GM19099 (cell line): ENCODE measurements around the gene CDC42SE1.

ENCODE experiments used
- POLR2A ChIP-seq: IDR thresholded peaks from 3 replicates; pipeline ENCODE4 v1.6.1; 2011; ENCODE audit warnings: low read depth; ENCODE audit not compliant: insufficient read length; ENCODE audit errors: extremely low read depth

The CDC42SE1 gene

GRCh38 chr1:151035167-151035566 is 24.3 kb downstream of the CDC42SE1 start:
- no peak for TF ChIP-seq POLR2A

DNA sequence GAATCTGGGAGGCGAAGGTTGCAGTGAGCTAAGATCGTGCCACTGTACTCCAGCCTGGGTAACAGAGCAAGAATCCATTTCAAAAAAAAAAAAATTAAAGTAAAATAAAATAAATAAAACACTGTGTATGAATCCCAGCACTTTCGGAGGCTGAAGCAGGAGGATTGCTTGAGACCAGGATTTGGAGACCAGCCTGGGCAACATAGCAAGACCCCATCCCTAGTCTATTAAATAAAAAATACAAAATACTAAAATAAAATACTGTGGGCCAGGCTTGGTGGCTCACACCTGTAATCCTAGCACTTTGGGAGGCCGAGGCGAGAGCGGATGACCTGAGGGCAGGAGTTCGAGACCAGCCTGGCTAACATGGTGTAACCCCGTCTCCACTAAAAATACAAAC is 27.3 kb downstream of the CDC42SE1 start:
- no peak for TF ChIP-seq POLR2A

DNA sequence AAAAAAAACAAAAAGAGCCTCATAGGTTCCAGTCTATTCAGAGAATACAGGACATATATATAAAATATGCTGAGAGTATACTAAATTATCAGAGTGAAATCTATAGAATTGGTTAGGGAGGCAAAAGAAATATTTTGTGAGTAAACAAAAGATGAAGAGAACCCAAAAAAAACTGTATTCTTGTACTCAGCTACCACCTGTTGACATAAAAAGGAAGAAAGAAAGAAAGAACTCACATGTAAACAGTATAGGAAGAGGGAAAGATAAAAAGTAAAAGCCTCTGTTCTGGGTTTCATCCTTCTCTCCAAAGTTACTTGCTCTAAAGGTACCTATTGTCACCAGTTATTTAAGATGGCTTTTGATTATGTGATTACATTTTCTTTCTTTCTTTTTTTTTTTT is 33.0 kb downstream of the CDC42SE1 start:
- TF ChIP-seq POLR2A: no peak

DNA sequence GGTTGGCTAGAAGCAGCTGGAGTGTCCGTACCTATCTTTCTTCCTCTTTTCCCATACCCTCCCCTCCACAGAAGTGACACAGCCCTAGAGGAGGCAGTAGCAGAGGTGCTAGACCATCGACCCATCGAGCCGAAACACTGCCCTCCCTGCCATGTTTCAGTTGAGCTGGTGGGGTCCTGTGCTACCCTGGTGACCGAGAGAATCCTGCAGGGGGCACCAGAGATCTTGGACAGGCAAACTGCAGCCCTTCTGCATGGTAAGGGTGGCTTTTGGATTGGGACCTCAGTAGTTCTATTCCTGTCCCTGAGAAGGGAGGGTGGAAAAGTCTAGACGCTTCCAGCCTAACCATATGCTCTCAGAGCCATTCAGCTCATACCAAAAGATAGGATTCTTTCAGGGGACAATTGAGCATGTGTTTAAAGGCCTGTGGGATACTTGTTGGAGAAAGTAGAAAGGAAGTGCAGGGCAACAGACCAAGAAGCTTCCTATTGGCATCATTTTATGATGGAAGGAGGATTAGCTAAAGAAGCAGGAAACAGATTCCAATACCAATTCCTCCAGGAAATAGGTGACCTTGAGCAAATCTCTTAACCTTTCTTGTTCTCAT is 34.8 kb downstream of the CDC42SE1 start:
- TF ChIP-seq POLR2A: no peak

DNA sequence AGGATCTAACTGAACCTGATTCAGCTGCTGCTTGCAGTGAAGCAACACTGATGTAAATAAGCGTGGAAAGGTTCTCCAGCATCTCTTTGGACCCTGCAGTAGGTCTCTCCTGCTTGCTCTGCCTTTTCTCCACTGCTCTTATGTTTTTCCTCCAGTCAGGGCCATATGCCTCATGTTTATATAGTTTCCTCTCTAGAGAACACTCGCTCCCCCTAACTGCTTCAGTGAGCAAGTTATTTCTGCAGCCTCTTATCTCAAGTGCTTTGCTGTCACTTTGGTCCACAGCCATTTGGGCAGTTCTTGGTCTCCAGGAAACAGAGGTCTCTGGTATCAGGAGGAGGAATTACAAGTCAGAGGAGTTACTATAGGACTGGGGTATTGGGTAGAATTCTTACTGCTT is 45.9 kb downstream of the CDC42SE1 start:
- TF ChIP-seq POLR2A: no peak

DNA sequence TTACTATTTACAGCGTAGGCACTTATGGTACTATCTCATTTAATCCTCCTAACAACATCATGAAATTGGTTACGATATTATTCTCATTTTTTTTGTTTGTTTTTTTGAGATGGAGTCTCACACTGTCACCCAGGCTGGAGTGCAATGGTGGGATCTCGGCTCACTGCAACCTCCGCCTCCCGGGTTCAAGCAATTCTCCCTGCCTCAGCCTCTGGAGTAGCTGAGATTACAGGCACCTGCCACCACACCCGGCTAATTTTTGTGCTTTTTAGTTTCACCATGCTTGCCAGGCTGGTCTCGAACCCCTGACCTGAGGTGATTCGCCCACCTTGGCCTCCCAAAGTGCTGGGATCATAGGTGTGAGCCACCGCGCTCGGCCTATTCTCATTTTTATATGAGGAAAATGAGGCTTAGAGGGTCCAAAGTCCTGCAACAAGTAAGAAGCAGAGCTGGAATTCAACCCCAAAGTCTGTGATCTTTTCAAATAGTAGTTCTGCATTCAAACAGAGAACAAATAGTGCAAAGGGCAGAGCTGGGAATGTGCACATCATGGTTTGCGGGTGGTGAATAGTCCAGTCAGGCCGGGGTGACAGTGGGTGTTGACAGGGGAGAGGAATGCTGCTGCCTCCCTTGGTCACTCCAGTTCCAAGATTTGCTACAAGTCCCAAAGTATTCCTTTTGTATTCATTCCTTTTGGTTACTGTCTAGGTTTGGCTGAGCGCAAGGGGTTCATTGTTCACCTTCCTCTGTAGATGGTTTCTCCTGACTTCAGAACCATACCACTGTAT is 46.5 kb downstream of the CDC42SE1 start:
- no peak for TF ChIP-seq POLR2A

DNA sequence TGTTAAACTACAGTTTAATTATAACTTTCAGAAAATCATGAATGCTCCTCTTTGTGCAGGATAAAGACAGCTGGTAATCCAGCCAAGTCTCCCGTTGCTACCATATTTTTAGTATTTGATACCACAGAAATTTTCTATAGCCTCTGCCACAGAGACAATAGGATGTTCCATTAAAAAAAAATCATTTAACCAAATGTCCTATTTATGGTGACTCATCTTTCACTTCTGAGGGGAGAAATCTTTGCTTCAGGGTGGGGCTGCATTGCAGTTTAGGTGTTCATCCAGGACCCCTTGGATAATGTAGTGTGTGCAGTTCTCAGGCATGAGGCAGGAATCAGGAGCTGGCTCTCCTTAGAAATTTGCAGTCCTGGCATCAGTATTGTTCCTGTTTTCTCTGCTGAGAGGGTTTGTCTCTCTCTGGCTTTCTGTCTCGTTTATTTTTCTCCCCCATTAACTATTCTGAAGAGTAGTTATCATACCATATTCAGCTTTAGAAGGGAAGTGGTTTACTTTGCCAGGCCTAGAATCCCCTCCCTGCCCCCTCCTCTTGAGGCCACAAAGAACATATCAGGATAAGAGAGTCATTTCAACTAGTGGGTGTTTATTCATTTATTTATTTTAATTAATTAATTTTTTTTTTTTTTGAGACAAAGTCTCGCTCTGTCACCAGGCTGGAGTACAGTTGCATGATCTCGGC is 48.1 kb downstream of the CDC42SE1 start:
- TF ChIP-seq POLR2A: no peak

DNA sequence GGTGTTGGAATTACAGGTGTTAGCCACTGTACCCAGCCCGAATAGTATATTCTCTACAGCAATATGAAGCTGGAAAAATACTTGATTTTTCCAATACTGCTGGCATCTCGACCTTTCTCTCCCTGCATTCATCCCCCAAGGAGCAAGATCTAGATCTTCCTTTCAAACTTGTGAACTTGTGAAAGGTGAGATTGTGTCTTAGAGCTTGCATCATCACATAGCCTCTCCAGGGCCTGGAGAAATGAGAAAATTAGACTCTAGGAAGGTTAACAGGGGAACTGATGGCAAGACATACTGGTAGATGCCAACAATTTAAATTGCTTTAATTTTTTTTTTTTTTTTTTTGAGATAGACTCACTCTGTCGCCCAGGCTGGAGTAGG is 49.1 kb downstream of the CDC42SE1 start:
- TF ChIP-seq POLR2A: no peak

DNA sequence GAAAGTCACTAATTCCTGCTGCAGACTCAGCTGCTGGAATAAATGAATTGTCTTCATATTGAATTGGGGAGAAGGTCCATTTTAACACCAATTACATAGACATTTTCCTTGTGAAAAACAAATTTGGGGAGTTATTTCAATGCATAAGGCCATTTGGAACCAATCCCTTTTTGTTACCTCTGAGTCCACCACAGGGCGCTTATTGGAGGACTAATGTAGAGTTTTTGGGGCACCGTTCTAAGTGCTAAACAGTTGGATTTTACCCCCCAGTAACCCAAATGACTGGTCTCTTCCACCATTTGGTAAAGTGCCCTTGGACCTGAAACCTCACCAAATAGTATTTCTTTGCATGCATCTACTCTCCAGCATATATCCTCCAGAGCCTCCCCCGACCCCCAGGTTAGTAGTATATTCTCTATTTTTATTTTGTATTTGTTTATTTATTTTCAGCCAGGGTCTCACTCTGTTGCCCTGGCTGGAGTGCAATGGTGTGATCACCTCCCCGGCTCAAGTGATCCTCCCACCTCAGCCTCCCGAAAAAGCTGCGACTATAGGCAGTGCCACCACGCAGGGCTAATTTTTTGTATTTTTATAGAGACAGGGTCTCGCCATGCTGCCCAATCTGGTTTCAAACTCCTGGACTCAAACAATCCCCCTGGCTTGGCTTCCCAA is 49.6 kb downstream of the CDC42SE1 start:
- TF ChIP-seq POLR2A: no peak

DNA sequence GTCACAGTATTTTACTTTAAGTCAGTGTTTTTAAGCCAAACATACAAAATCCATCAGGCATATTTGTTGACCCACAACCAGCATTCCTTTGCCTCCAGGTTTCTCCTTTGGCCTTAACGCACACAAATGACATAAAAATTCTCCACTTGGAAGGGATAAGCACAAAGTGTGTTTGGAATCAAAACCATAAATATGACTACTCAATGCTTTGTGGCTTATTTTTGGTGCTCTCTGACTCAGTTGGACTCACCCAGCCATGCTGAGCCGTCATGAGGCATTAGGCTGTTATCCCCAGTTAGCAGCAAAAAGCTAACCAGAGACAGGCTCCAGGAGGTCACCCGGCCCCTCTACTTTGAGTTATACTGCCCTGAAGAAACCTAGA is 50.2 kb downstream of the CDC42SE1 start:
- TF ChIP-seq POLR2A: no peak

DNA sequence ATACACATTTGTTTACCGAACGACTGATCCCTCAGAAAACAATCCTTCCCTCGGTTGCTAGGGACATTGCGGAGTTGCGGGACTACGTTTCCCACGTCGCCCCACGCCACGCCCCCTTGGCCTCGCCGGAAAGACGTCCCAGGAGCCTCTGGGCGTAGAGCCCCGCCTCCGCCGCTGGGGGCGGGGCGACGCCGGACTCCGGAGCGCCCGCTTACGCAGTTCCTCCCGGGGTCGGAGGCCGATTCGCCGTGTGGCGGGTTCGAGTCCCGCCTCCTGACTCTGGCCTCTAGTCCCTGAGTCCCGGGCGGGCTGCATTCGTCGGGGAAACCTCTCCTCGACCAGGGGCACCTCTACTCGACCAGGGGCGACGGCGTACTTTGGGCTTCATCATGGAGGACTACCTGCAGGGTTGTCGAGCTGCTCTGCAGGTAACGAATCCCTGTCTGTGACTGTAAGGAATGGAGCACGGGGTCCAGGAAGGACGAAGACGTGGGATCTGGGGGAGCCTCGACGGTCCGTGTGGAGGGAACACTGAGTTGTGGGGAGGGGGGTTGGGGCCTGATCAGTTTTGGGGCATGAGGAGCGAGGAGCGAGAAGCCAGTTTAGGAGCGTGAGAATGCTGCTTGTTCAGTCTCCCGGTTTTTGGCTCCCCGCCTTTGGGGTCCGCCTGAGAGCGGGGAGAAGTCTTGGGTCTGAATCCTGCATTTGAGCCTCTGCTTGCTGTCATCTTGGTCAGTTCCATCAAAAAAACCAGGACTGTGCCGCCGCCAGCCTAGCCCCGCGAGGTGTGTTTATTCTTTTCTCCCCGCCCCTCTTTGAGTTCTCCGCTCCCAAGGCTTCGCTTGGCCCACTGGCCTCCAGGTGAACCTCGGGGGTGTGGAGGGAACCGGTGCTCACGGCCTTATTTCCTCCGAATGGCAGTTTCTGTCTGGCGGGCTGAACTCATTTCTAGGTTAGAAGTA is 50.9 kb downstream of the CDC42SE1 start, which contains the start of gene PRUNE1:
Gene PRUNE1, plus strand, starts transcription at position 206 of the 962 bp plus-strand sequence. Its CDS starts 184 bp downstream, at position 390.
- TF ChIP-seq POLR2A: peak; percentile 58

- TF ChIP-seq POLR2A: no peak
Observed at GRCh38 chr1:151007853-151008243, 51.6 kb downstream of the CDC42SE1 start.

DNA sequence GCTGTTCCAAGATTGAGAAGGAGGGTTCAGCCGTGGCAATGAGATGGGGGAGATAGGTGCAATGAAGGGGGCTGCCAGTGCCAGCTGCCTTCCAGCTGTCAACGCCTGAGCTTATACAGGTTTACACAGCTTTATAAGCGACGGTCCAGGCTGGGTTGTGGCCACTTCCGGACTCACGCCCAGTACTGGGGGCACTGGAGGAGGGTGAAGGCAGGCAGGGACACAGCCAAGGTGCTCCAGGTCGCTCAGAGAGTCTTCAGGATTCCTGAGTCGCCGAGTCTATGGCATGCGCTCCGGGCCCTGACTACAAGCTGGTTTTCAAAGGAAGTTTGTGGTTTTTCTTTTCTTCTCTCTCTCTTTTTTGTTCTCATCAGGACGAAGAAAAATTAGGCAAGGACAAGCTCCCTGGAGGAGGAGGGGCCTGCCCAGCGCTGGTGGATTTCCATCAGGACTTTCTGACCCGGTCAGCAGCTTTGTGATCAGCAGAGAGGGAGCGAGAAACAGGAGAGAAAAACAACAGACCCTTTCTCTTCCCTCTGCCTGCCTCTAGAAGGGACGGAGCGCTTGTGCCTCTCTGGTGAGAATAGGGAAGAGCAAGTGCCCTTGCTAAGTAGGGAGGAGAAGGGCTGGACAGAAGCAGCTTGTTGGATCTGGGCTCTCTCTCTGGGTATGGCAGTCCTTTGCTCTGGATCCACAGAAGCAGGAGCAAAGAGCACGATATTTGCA is 52.9 kb downstream of the CDC42SE1 start, which contains the start of gene MINDY1:
Gene MINDY1, minus strand, starts transcription at position 576 of the 726 bp plus-strand sequence. CDS start 4,285 bp downstream, outside the sequence.
- TF ChIP-seq POLR2A: peak; percentile 42
